ENCODE measurements around the gene TMEM8B.

DNA sequence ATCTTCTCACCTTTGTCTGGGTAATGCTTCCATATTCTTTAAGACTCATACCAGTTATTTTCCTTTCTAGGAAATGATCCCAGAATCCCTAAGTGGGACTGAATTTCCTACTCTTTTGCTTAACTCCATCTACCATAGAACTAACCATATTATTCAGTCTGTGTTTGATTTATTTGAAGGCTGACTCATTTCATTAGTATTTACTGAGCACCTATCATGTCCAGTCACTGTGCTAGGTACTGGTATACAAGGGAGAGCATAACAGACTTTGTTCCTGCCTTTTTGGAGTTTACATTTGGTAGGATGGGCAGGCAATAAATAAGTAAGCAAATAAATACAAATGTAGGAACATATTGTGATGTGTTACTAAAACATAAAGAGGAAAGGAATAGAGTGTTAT is 33.3 kb upstream of the TMEM8B start:
- no peak for TF ChIP-seq POLR2AphosphoS5 (IDR thresholded peaks at IDR 0.05; ENCODE audit: low read depth, low read length)
- TF ChIP-seq, protein P1, sequence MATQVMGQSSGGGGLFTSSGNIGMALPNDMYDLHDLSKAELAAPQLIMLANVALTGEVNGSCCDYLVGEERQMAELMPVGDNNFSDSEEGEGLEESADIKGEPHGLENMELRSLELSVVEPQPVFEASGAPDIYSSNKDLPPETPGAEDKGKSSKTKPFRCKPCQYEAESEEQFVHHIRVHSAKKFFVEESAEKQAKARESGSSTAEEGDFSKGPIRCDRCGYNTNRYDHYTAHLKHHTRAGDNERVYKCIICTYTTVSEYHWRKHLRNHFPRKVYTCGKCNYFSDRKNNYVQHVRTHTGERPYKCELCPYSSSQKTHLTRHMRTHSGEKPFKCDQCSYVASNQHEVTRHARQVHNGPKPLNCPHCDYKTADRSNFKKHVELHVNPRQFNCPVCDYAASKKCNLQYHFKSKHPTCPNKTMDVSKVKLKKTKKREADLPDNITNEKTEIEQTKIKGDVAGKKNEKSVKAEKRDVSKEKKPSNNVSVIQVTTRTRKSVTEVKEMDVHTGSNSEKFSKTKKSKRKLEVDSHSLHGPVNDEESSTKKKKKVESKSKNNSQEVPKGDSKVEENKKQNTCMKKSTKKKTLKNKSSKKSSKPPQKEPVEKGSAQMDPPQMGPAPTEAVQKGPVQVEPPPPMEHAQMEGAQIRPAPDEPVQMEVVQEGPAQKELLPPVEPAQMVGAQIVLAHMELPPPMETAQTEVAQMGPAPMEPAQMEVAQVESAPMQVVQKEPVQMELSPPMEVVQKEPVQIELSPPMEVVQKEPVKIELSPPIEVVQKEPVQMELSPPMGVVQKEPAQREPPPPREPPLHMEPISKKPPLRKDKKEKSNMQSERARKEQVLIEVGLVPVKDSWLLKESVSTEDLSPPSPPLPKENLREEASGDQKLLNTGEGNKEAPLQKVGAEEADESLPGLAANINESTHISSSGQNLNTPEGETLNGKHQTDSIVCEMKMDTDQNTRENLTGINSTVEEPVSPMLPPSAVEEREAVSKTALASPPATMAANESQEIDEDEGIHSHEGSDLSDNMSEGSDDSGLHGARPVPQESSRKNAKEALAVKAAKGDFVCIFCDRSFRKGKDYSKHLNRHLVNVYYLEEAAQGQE (IDR thresholded peaks at IDR 0.05; ENCODE audit: insufficient read depth in 1 of 2, low read depth in 2 of 2, low read length in 2 of 2): no peak
- TF ChIP-seq TAF1 (IDR thresholded peaks at IDR 0.05; ENCODE audit: borderline replicate concordance, insufficient read depth, low read length): no peak
- no peak for TF ChIP-seq SIN3A (IDR thresholded peaks at IDR 0.05; ENCODE audit: borderline replicate concordance, insufficient read depth, low read length)

Data from PFSK-1 (cell line).